SK-N-SH (cell line): ENCODE data around the gene LRMDA. TPM values are rescaled to one million over a fixed set of nuclear protein-coding genes. Genes with fewer than 3 reads are reported as not detected.

ENCODE experiments used
- CTCF ChIA-PET: fragments of 300-600, 350-600 bp; formaldehyde crosslinking; extraction: SDS; loops from one replicate; lab custom pipeline; 2021; lab: Yijun Ruan, JAX
- POLR2A ChIA-PET: fragments of 350-600 bp; sonication (Branson Sonifier 250); formaldehyde crosslinking; extraction: SDS; loops from one replicate; lab custom pipeline; 2020; ENCODE audit warnings: antibody characterized with exemption, inconsistent platforms; lab: Yijun Ruan, JAX
- DNase-seq: peaks from one replicate; pipeline ENCODE4 v3.0.0; 2012
- H2AFZ ChIP-seq: fragments of 200-600 bp; sonication (generic); 2 replicates; pipeline ENCODE4 v1.8.1; 2016; ENCODE audit warnings: antibody characterized with exemption, mild to moderate bottlenecking, low read depth
- H3F3A ChIP-seq: fragments of 200-600 bp; sonication (generic); replicated peaks from 2 replicates; pipeline ENCODE3; 2016; ENCODE audit warnings: antibody characterized with exemption, mild to moderate bottlenecking; ENCODE audit not compliant: insufficient read depth
- H3K27ac ChIP-seq, 2 experiments: fragments of 200-500 bp in 1 of 2; fragments of 200-600 bp in 1 of 2; sonication (Bioruptor generic) in 1 of 2; sonication (generic), shearing (Covaris generic) in 1 of 2; 2 replicates each; pipeline versions ENCODE4 v1.5.1 to v1.6.1; 2014 to 2016; ENCODE audit warnings: low read depth in 2 of 2, inconsistent platforms in 1 of 2, low read length in 1 of 2, mild to moderate bottlenecking in 1 of 2, mixed read lengths in 1 of 2
- H3K27me3 ChIP-seq: fragments of 200-600 bp; sonication (generic), shearing (Covaris generic); 2 replicates; pipeline ENCODE4 v1.6.1; 2016; ENCODE audit warnings: mixed run types; ENCODE audit not compliant: insufficient read depth
- H3K36me3 ChIP-seq, 2 experiments: fragments of 200-500 bp in 1 of 2; fragments of 200-600 bp in 1 of 2; sonication (Bioruptor generic) in 1 of 2; sonication (generic) in 1 of 2; replicated peaks in 1 of 2; 2 replicates each; pipeline versions ENCODE3 to v1.5.1; 2014 to 2016; ENCODE audit warnings: low read length in 1 of 2, mild to moderate bottlenecking in 1 of 2; ENCODE audit not compliant: insufficient read depth in 2 of 2, control insufficient read depth in 1 of 2
- H3K4me1 ChIP-seq, 2 experiments: fragments of 200-500 bp in 1 of 2; fragments of 200-600 bp in 1 of 2; sonication (Bioruptor generic) in 1 of 2; sonication (generic), shearing (Covaris generic) in 1 of 2; 2 replicates each; pipeline versions ENCODE4 v1.5.1 to v1.6.1; 2014 to 2016; ENCODE audit warnings: low read depth in 1 of 2, low read length in 1 of 2, mixed run types in 1 of 2; ENCODE audit not compliant: insufficient read depth in 2 of 2, control insufficient read depth in 1 of 2
- H3K4me2 ChIP-seq: fragments of 200-600 bp; sonication (generic), shearing (Covaris generic); 2 replicates; pipeline ENCODE4 v1.6.1; 2017; ENCODE audit warnings: mixed run types
- H3K4me3 ChIP-seq, 2 experiments: fragments of 200-500 bp in 1 of 2; fragments of 200-600 bp in 1 of 2; sonication (Bioruptor generic) in 1 of 2; sonication (generic), shearing (Covaris generic) in 1 of 2; 2 replicates each; pipeline versions ENCODE4 v1.5.1 to v1.8.1; 2014 to 2016; ENCODE audit warnings: low read depth in 2 of 2, inconsistent platforms in 1 of 2, low read length in 1 of 2, mild to moderate bottlenecking in 1 of 2, mixed read lengths in 1 of 2, moderate library complexity in 1 of 2
- H3K79me2 ChIP-seq: fragments of 200-600 bp; sonication (generic); 2 replicates; pipeline ENCODE4 v1.8.1; 2017; ENCODE audit warnings: mild to moderate bottlenecking; ENCODE audit not compliant: insufficient read depth
- H3K9ac ChIP-seq: fragments of 200-600 bp; sonication (generic); 2 replicates; pipeline ENCODE4 v1.6.1; 2017; ENCODE audit warnings: mixed run types
- H3K9me2 ChIP-seq: fragments of 200-600 bp; sonication (generic); 2 replicates; pipeline ENCODE4 v1.6.1; 2017; ENCODE audit warnings: mixed run types
- H3K9me3 ChIP-seq: fragments of 200-600 bp; sonication (generic); 2 replicates; pipeline ENCODE4 v1.6.1; 2017; ENCODE audit warnings: mixed run types, mild to moderate bottlenecking, moderate library complexity
- H4K20me1 ChIP-seq: fragments of 200-600 bp; sonication (generic); 2 replicates; pipeline ENCODE4 v1.6.1; 2017; ENCODE audit warnings: mild to moderate bottlenecking, mixed run types; ENCODE audit not compliant: insufficient read depth
- CHD2 ChIP-seq: fragments of 150-350 bp; IDR thresholded peaks from 2 replicates; pipeline ENCODE4 v1.6.1; 2018; ENCODE audit warnings: low read length; ENCODE audit not compliant: partially characterized antibody
- EP300 ChIP-seq, 2 experiments: IDR thresholded peaks; 2 replicates each; pipeline versions ENCODE4 v1.4.0 to v1.6.1; 2012; ENCODE audit warnings: borderline replicate concordance in 1 of 2, low read depth in 1 of 2, low read length in 1 of 2
- FOSL2 ChIP-seq: IDR thresholded peaks from 2 replicates; pipeline ENCODE4 v1.4.0; 2012; ENCODE audit warnings: low read depth, mild to moderate bottlenecking, moderate library complexity, borderline replicate concordance
- FOXJ3 ChIP-seq: sonication (generic); formaldehyde crosslinking; IDR thresholded peaks from 2 replicates; pipeline ENCODE4 v1.5.1; 2020; ENCODE audit warnings: mild to moderate bottlenecking, missing genetic modification reagents
- FOXM1 ChIP-seq: IDR thresholded peaks from 2 replicates; pipeline ENCODE4 v1.4.0; 2012; ENCODE audit warnings: low read depth, mild to moderate bottlenecking
- GABPA ChIP-seq: IDR thresholded peaks from 2 replicates; pipeline ENCODE4 v1.4.0; 2012; ENCODE audit warnings: low read depth, mild to moderate bottlenecking
- JUND ChIP-seq: IDR thresholded peaks from 2 replicates; pipeline ENCODE4 v1.4.0; 2012
- MAX ChIP-seq: IDR thresholded peaks from 2 replicates; pipeline ENCODE4 v1.4.0; 2012; ENCODE audit warnings: low read depth
- MEF2A ChIP-seq: IDR thresholded peaks from 2 replicates; pipeline ENCODE4 v1.4.0; 2012; ENCODE audit warnings: low read depth, borderline replicate concordance
- MXI1 ChIP-seq: IDR thresholded peaks from 2 replicates; pipeline ENCODE4 v1.6.1; 2012; ENCODE audit warnings: mild to moderate bottlenecking, low read depth, low read length, improper control_type of control experiment
- NRF1 ChIP-seq: IDR thresholded peaks from 2 replicates; pipeline ENCODE4 v1.6.1; 2012; ENCODE audit warnings: low read depth, mild to moderate bottlenecking, low read length
- PBX3 ChIP-seq: IDR thresholded peaks from 2 replicates; pipeline ENCODE4; 2012
- POLR2AphosphoS5 ChIP-seq: IDR thresholded peaks from 2 replicates; pipeline ENCODE4 v1.6.1; 2012; ENCODE audit warnings: low read depth, low read length
- RCOR1 ChIP-seq: fragments of 150-350 bp; IDR thresholded peaks from 2 replicates; pipeline ENCODE4 v1.6.1; 2017; ENCODE audit warnings: antibody characterized with exemption, low read length
- REST ChIP-seq: IDR thresholded peaks from 2 replicates; pipeline ENCODE4 v1.6.1; 2012; ENCODE audit warnings: mild to moderate bottlenecking, low read depth, low read length, moderate library complexity
- RFX5 ChIP-seq: IDR thresholded peaks from 2 replicates; pipeline ENCODE4 v1.6.1; 2012; ENCODE audit warnings: mild to moderate bottlenecking, improper control_type of control experiment, low read length
- RXRA ChIP-seq: IDR thresholded peaks from 2 replicates; pipeline ENCODE4 v1.4.0; 2012; ENCODE audit warnings: low read depth, mild to moderate bottlenecking, borderline replicate concordance
- SMC3 ChIP-seq: IDR thresholded peaks from 2 replicates; pipeline ENCODE4 v1.6.1; 2012; ENCODE audit warnings: low read depth, low read length, improper control_type of control experiment
- TAF1 ChIP-seq: IDR thresholded peaks from 2 replicates; pipeline ENCODE4 v1.6.1; 2012; ENCODE audit warnings: low read depth, mild to moderate bottlenecking, low read length, moderate library complexity, borderline replicate concordance
- TCF12 ChIP-seq: IDR thresholded peaks from 2 replicates; pipeline ENCODE4 v1.4.0; 2012
- TEAD4 ChIP-seq: IDR thresholded peaks from 2 replicates; pipeline ENCODE4 v1.4.0; 2012; ENCODE audit warnings: mild to moderate bottlenecking, borderline replicate concordance; ENCODE audit not compliant: insufficient read depth
- WGBS: methylation state at CpG from one replicate; pipeline ENCODE4 v1.1.6; 2017; ENCODE audit warnings: low lambda C conversion rate; 5-methylcytosine and 5-hydroxymethylcytosine counted together
- polyA plus RNA-seq, 3 experiments: library from polyadenylated mRNA; depleted of rRNA; stranded (reverse); fragments of >200 nt; gene quantifications; 2 replicates each; pipeline ENCODE4 v1.2.3, GENCODE V29; 2012
- TF ChIP-seq, protein P1 (sequence below): fragments of 150-350 bp; IDR thresholded peaks from 2 replicates; pipeline ENCODE4 v1.6.1; 2017; ENCODE audit warnings: antibody characterized with exemption, low read length, low read depth, borderline replicate concordance
- TF ChIP-seq, protein P2 (sequence below): fragments of 200-600 bp; sonication (generic); IDR thresholded peaks from 2 replicates; pipeline ENCODE4 v1.6.1; 2017; ENCODE audit warnings: antibody characterized with exemption, mild to moderate bottlenecking, moderate library complexity
- TF ChIP-seq, protein P3 (sequence below): IDR thresholded peaks from 2 replicates; pipeline ENCODE4 v1.4.0; 2012; ENCODE audit warnings: low read depth, borderline replicate concordance

LRMDA gene
- polyA plus RNA-seq, 1 of the 3 experiments (the other 2 are of a cell fraction), result 0.95 TPM

- H3K9me2 ChIP-seq, result no peaks in the 10 kb centered on the region; the same call in 1 of the 2 replicates
- no peaks in the 10 kb centered on the region for H4K20me1 ChIP-seq
- H3F3A ChIP-seq, result no peaks in the 10 kb centered on the region
- H3K4me3 ChIP-seq, result no peak overlapping the region; a peak in 1 of 4 replicates
- H3K9ac ChIP-seq, result no peak overlapping the region
- H3K36me3 ChIP-seq, result no peaks in the 10 kb centered on the region
- peak overlapping the region in 1 of 2 experiments; percentile 100; a peak in 2 of 4 replicates for H3K27ac ChIP-seq
- peak; percentile 65 for DNase-seq
- no peak overlapping the region for H2AFZ ChIP-seq
- H3K9me3 ChIP-seq, result no peaks in the 10 kb centered on the region
- TF ChIP-seq GABPA (no peak), CHD2 (no peak), MXI1 (peak; percentile 65; the same call in 1 of the 2 replicates), MEF2A (no peak), PBX3 (no peak), NRF1 (no peak), EP300 (IDR thresholded peaks at IDR 0.05; ENCODE audit: borderline replicate concordance in 1 of 2, low read depth in 1 of 2, low read length in 1 of 2) (peak in 1 of 2 experiments; percentile 30; a peak in 1 of 4 replicates), POLR2AphosphoS5 (peak; percentile 22; the same call in 1 of the 2 replicates), RXRA (no peak), RCOR1 (no peak), TEAD4 (no peak), MAX (no peak), JUND (no peak), SMC3 (no peak), FOXJ3 (CRISPR knock-in tag) (0 out of 2 replicates have a peak, but pooled peaks have one; percentile 23), TAF1 (no peak), REST (no peak), TCF12 (peak; percentile 34; the same call in 1 of the 2 replicates), FOXM1 (no peak), FOSL2 (no peak), RFX5 (no peak)
- TF ChIP-seq, protein P1, sequence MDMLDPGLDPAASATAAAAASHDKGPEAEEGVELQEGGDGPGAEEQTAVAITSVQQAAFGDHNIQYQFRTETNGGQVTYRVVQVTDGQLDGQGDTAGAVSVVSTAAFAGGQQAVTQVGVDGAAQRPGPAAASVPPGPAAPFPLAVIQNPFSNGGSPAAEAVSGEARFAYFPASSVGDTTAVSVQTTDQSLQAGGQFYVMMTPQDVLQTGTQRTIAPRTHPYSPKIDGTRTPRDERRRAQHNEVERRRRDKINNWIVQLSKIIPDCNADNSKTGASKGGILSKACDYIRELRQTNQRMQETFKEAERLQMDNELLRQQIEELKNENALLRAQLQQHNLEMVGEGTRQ, result no peak
- TF ChIP-seq, protein P2, sequence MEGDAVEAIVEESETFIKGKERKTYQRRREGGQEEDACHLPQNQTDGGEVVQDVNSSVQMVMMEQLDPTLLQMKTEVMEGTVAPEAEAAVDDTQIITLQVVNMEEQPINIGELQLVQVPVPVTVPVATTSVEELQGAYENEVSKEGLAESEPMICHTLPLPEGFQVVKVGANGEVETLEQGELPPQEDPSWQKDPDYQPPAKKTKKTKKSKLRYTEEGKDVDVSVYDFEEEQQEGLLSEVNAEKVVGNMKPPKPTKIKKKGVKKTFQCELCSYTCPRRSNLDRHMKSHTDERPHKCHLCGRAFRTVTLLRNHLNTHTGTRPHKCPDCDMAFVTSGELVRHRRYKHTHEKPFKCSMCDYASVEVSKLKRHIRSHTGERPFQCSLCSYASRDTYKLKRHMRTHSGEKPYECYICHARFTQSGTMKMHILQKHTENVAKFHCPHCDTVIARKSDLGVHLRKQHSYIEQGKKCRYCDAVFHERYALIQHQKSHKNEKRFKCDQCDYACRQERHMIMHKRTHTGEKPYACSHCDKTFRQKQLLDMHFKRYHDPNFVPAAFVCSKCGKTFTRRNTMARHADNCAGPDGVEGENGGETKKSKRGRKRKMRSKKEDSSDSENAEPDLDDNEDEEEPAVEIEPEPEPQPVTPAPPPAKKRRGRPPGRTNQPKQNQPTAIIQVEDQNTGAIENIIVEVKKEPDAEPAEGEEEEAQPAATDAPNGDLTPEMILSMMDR, result no peak
- TF ChIP-seq, protein P3, sequence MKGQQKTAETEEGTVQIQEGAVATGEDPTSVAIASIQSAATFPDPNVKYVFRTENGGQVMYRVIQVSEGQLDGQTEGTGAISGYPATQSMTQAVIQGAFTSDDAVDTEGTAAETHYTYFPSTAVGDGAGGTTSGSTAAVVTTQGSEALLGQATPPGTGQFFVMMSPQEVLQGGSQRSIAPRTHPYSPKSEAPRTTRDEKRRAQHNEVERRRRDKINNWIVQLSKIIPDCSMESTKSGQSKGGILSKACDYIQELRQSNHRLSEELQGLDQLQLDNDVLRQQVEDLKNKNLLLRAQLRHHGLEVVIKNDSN, result no peak
- H3K4me2 ChIP-seq, result no peak overlapping the region
- ChIA-PET POLR2A (interaction anchor here (0.8 to 6.1 kb wide), 11 partner anchors 19 to 1152 kb away, joined by 3 to 58 read pairs (median 6); partner anchors contain the start of gene ZNF503), CTCF (interaction anchor here (1.0 to 3.2 kb wide), 6 partner anchors 16 to 432 kb away, joined by 3 to 12 read pairs (median 4); no protein-coding TSS in a partner anchor)
- no peaks in the 10 kb centered on the region for H3K27me3 ChIP-seq
- no peaks in the 10 kb centered on the region for H3K79me2 ChIP-seq
- WGBS, result 68% methylated on average over 15 of the region's 17 CpGs
- H3K4me1 ChIP-seq, result peaks cover 8 to 49% of the 10 kb centered on the region in 2 experiments; a peak in 3 of 4 replicates
Measured at GRCh38 chr10:76553263-76554032, 1122.0 kb downstream of the LRMDA start.
